GM21717 (cell line): ENCODE measurements around the gene LMCD1.

Source experiments
- ATAC-seq: cut with Tn5 transposase; IDR thresholded peaks from one replicate; pipeline ENCODE4 v1.9.1; 2021; ENCODE audit warnings: mild to moderate bottlenecking, moderate library complexity; ENCODE audit not compliant: unreplicated experiment

The LMCD1 gene

GRCh38 chr3:8482960-8483665 lies 18.5 kb upstream of the LMCD1 start:
- no peak for ATAC-seq

GRCh38 chr3:8484409-8485140 lies 17.0 kb upstream of the LMCD1 start:
- no peak for ATAC-seq

DNA sequence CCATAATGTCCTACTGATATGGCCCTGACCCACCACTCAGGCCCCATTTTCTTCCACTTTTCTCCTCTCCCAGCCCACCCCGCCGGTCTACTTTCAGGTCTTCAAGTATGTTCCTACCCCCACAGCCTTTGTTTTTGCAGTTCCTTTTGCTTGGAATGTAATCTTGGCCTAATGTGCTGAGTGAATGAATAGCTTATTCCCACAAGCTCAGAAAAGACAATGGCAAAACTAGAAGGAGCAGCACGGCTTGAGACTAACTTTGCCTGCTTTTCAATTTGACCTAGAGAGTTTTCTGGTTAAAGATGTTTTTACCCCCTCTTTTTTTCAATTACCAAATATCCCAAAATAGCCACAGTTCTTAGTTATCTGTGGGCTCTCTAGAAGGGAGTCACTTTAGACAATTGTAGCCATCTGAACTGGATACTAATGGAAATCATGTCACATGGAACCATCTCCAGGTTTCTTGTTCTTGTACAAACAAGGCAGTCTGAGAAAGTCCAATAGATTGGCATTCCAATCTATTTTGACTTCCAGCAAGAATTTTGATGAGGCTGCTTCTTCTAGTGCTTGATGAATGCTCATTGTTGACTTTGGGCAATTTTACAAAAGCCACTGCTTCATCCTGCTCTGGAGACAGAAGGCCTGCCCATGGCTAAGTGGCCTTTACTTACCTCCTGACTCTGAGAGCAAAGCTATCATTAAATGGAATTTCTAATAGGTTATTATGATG lies 16.3 kb upstream of the LMCD1 start:
- ATAC-seq = no peak

DNA sequence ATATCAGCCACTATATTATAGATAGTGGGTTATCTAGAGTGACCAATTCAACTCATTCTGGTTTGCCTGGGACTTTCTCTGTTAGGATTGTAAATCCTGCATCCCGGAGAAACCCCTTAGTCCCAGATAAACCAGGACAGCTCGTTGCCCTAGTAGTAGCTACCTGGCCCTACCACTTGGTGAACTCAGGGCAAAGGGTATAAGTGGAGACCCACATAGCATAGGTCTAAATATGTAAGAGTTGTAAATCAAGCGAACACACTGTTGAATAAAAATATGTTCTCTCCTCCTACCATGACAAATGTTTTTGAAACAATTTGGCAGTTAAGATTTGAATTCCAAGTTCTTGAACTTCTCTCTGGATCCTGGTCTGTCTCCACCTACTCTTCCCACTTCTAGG lies 15.7 kb upstream of the LMCD1 start:
- ATAC-seq = no peak

- no peak for ATAC-seq
Measured at GRCh38 chr3:8486434-8486833, 15.2 kb upstream of the LMCD1 start.

DNA sequence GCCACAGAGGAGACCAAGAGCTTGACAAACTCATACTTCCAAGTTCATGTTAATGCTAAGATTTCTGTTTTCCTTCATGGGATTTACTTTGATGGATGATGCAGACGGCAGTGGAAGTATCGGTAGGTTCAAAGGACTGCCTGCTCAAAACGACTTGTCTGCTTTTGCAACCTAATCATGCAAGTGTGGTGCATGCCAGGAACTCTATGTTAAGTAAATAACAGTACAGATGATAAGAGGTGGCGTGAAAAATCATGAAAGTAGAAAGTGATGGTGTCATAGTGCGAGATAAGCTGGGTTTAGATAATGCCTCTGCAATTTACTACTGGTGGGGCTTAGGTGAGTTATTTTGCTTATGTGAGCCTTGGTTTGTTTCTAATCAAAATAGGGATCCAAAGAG lies 14.7 kb upstream of the LMCD1 start:
- no peak for ATAC-seq

DNA sequence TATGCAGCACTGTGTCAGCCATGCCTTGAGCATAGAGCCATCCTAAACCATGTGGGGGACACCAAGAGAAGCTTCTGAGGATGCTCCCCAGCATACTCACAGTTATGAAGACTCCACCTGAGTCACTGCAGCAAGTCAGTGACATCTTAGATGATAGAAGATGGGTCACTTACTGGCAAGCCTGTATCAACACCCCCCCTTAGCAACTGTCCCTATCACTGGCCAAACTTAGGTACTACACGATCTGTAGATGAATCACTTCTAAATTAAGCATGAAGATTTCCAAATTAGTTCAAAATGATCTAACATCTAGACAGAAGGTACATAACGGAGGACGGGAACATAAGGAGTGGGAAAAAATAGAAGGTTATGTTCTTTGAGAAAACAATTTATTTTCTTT lies 13.2 kb upstream of the LMCD1 start:
- no peak for ATAC-seq

DNA sequence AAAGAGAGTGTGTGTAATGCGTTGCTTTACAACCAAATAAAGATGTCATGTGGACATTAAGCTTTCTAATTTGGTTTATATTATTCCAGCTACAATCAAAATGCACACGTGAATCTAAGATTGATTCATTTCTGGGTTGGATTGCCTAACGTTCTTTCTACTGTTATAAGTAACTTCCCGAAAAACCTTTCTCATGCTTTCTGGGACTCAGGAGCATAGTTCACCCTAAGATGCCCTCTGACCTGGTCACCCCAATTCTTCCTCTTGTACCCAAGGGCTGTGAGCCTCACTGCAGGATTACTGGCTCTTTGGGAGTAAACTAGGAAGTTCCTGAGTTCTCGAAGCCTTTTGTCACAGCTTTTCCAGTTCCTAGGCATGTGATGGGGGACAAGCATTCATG lies 12.7 kb upstream of the LMCD1 start:
- no peak for ATAC-seq

DNA sequence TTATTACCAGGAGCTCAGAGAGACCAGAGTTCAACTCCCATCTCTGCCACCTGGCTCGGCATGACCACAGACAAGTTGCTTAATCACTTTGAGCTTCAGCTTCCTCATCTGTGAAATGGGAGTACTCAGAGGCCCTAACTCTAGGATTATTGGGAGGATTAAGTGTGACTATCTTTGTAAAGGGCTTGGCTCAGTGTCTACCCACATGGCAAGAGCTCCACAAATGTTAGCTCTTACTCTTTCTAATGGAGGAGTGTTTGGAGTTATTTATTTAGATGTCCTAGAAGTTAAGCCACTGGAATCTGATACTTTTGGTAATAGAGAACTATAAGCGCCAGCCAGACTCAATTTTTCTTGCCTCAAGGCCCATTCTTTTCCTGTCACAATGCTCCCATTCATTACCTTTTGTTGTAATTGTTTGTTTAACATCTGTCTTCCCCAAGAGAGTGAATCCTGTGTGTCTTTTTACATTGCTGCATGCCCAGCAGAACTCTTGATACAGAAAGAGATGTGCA lies 12.3 kb upstream of the LMCD1 start:
- ATAC-seq = no peak

DNA sequence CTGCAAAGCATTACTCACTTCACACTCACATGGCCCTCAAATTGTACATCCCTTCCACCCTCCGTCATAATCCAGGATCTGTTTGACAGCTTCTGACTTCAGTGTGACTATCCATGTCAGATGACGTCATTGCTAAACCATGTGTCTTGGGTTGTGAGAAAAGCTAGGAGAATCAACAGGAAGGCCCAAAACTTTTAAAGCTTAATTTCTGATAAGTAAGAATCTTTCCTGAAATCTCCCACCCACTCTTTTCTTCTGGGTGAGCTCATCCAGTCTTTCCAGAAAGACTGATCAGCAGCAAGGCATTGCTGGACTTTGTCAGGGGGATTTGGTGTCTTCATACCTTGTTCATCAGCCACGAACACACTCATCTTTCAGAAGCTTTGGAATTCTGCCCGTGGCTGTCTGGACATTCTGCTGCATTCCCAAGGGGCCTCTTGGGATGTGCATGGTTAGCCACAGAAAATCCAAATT lies 11.5 kb upstream of the LMCD1 start:
- ATAC-seq = no peak

DNA sequence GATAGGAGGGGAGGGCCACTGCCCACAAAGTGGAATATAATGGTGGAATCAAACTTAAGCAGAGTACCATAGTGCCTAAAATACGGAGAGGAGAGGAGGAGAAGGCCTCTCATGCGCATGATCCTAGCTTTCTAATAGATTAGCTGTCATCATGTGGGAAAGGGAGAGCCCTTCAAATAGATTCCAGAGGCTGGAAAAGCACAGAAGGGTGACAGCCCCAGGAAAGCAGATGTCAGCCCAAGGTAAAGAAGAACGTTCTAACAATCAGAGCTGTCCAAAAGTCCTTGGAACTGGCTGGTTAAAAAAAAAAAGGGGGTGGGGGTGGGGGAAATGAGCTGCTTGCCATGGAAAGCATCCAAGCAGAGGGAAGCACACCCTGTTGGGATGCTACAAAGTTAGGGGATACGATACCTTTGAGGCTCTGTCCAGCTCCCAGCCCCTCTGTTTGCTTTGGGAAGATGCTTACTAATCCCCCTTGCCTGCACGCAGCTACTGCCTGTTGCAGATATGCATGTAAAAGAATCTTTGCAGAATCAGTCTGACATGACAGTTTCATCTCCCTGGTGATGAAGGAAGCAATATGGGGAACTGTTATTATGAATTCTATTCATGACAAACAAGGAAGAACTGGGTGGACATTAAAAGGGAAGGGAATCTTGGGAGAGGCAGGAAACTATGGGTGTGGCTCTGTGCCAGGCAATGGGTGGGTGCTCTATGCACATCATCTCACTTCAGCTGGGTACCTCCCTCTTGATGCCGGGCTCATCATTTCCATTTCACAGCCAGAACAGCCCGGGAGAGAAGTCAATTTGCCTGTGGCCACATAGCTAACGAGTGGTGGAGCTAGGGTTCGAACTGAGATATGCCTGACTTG lies 10.1 kb upstream of the LMCD1 start:
- no peak for ATAC-seq

DNA sequence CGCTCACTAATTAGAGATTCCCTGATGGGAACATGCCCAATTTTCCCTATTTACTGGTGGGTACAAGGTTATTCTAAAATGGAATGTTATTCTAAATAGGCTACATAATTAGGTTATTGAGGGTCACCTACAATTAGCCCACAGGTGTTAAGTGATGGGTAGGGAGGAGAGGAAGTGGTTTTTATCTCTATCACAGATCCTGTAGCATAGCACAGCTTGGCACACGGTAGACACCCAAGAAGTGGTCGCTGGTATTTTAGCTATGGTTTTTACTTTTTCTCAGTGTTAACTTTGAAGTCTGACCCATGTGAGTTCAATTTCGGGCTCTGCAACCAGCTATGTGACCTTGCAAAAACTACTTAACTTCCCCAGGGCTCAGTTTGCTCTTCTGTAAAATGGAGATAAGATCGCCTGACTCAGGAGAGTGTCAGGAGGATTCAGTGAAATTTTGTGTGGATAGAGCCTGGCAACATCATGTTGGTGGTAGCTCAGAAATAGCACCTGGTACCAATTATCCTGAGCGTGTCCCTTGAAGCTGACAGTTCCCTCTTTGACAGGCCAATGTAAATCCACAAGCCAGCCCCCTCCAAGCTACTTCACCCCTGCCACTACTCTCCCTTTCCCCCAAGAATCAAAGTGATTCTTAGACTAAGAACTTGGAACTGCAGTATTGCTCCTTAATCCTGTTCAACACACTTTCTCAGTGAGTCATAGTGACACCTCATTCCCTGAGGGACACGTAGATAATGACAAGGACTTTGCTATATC lies 8.7 kb upstream of the LMCD1 start:
- no peak for ATAC-seq

DNA sequence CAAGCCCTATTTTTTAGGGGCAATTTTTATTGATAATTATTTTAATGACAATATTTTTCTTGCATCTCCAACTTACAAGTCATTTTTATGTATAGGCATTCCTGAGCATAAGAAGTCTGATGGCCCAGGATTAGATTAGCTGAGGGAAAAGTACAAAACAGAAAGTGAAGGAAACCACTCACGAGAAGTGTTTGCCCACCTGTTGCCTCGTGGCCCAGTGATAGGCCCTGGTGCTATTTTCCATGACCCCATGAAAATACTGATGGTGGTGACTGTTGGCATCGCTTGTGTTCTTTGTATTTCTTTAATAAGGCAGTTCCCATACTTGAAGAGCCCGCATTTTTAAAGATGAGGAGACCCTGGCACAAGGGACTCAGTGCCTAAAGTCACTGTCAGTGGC lies 7.9 kb upstream of the LMCD1 start:
- ATAC-seq = no peak

DNA sequence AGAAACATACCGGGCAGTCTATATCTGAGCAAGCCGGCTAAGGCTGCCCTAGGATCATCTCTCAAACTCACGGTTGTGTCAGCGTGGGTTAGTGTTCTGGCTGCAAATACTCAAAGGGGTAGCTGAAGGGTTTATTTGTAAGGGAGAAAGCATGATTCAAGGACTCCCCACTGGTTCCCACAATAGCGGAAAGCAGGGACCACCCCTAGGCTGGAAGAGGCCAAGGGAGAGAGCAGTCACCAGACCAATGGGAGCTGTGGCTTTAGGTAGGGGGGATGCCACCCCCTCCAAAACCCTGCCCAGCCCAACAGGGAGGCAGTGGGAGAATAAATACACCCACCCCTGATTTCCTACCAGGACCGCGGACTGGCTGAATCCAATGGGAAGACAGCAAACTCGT lies 7.3 kb upstream of the LMCD1 start:
- ATAC-seq = no peak

DNA sequence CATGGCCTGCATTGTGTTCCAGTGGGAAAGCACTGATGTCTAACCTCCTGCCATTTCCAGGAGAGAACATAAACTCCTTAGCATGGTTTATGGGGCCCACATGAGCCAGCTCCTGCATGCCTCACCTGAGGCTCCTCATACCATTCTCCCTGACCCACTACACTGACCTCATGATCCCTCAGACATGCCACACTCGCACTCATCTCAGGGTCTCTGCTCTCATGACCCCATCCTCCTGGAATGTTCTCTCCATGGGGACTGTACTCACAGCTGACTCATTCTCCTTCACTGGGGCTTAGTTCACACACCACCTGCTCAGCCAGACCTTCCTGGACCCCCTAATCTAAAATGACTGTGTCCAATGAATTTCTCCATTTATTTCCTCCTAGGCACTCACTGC lies 4.0 kb upstream of the LMCD1 start:
- ATAC-seq = no peak

DNA sequence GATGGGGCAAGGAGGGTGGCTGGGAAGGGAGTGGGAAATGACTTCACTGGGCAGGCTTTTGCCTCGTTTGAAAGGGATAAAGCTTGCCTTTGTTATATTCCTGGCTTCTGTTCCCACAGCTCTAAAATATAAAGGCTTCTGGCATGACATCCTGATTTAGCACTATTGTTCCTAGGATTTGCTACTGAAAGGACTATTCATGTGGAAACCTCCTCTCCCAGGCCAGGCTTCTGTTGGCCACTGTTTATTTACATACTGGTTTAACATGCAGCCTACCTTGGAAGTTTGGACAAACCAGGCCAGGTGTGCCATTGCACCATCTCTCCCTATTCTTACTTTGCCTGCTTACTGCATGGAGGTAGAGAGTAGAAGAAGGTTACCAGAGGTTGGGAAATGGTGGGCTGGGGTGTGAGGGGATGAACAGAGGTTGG lies 2.4 kb upstream of the LMCD1 start:
- no peak for ATAC-seq

DNA sequence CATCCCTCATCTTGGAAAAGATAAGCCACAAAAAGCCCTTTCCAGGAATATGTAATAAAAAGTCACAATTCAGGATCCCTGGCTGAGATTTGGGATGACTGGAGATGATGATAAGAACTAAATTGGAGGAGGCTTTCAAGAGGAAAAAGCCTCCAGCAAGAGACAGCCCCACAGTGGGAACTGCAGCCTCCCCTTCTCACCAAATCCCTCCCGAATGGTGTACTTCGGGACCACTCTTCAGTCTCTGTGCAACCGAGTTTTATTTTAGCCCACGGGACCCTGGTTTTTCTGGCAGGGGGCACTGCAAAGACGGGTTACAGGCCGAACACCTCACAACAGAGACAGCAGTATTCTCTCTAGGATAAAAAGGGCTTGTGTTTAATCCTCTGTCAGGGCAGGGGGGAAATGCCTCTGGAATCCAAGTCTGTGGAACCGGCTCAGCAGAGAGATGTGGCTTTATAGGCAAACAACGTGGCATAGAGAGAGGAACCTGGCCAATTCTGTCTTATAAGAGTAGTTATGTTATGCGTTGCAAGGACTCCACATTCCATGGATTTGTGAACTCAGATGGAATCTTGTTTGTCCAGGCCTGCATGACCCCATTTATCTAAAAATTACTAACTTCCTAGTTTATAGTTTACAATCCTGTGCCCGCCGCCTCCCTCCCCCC lies 1.2 kb upstream of the LMCD1 start:
- ATAC-seq = no peak

GRCh38 chr3:8500989-8501370 lies 643 bp upstream of the LMCD1 start:
- no peak for ATAC-seq

DNA sequence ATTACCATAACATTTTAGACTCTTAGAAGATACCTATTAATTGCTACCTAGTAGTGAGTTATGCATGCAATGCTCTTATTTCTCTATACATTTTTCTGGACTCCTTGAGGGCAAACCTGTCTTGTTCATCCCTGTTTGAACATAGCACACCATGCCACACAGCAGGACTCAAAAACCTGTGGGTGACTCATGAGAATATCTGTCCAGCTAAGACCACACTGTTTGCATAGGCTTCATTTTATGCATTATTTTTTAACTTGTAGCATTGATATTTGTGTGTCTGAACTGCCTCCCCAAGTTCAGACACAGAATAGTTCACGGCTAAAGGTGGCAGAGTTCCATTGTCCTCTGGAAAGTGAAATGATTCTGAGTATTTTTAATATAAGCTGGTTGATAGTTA lies 1.8 kb downstream of the LMCD1 start:
- ATAC-seq = no peak
